Stimulated activated CD8-positive, alpha-beta memory T cell treated with anti-CD3 and anti-CD28 coated beads, Interleukin-15, amount 100 ng/mL, for 1 hour (primary cell): ENCODE data around the gene TMEM116.
A peak's percentile ranks its signal among the peaks of the same experiment; 100 is the strongest.
"Not testable (repeated sequence)": the region's sequence is repeated elsewhere in the genome, so short reads cannot be mapped to it uniquely, and the experiment has no call there.

Source experiments
- DNase-seq: peaks from one replicate; pipeline ENCODE4 v3.0.0-alpha.2; 2020; ENCODE audit warnings: low read depth

The TMEM116 gene

GRCh38 chr12:112012775-112013600, at the start of gene TMEM116, which contains the start of gene ERP29:
Gene TMEM116 (minus strand): TSS chr12:112013165. CDS start chr12:112005270, 7,895 bp downstream.
Gene ERP29 (plus strand): TSS chr12:112013426. CDS start chr12:112013466, 40 bp downstream.
- DNase-seq = peak; percentile 100

GRCh38 chr12:112061137-112061536, 48.2 kb upstream of the TMEM116 start:
- no peak for DNase-seq

GRCh38 chr12:112049351-112049750, 36.4 kb upstream of the TMEM116 start:
- no peak for DNase-seq

- DNase-seq = no peak
These were observed 33.0 kb upstream of the TMEM116 start for GRCh38 chr12:112046003-112046402.

- not testable (repeated sequence) for DNase-seq
These were observed 23.6 kb upstream of the TMEM116 start for GRCh38 chr12:112036614-112037013.

GRCh38 chr12:112035219-112035785, 22.3 kb upstream of the TMEM116 start:
- DNase-seq = no peak

- no peak for DNase-seq
These were observed 19.3 kb upstream of the TMEM116 start for GRCh38 chr12:112032292-112032691.

- DNase-seq = no peak
These were observed 18.5 kb upstream of the TMEM116 start for GRCh38 chr12:112031472-112031871.

- no peak for DNase-seq
These were observed 16.3 kb upstream of the TMEM116 start for GRCh38 chr12:112029301-112029700.

GRCh38 chr12:112025808-112026375, 12.9 kb upstream of the TMEM116 start:
- DNase-seq = no peak

GRCh38 chr12:112023759-112024396, 10.9 kb upstream of the TMEM116 start:
- no peak for DNase-seq

GRCh38 chr12:112022241-112023016, 9.5 kb upstream of the TMEM116 start:
- DNase-seq = no peak

- no peak for DNase-seq
These were observed 8.0 kb upstream of the TMEM116 start for GRCh38 chr12:112020947-112021457.

GRCh38 chr12:112018571-112019237, 5.7 kb upstream of the TMEM116 start:
- no peak for DNase-seq

GRCh38 chr12:112017041-112017440, 4.1 kb upstream of the TMEM116 start:
- DNase-seq = no peak

GRCh38 chr12:112015938-112016337, 3.0 kb upstream of the TMEM116 start:
- DNase-seq = no peak

GRCh38 chr12:112013601-112014402, 837 bp upstream of the TMEM116 start:
- DNase-seq = peak; percentile 19

GRCh38 chr12:112011685-112012084, 1.3 kb downstream of the TMEM116 start:
- no peak for DNase-seq

- DNase-seq = no peak
These were observed 2.3 kb downstream of the TMEM116 start for GRCh38 chr12:112010415-112011344.
